Tibial nerve (tissue), 4 donors: Measurements from ENCODE around the gene KRTAP10-8. TPM values are rescaled to one million over a fixed set of nuclear protein-coding genes. Genes with fewer than 3 reads are reported as not detected.
"Not testable (repeated sequence)": the region's sequence is repeated elsewhere in the genome, so short reads cannot be mapped to it uniquely, and the experiment has no call there.

Experiments
- DNase-seq, 2 donors: peaks; one replicate each; pipeline ENCODE4 v3.0.0-alpha.2; 2019; ENCODE audit warnings: low spot score in 2 of 2
- H3K27ac ChIP-seq, 4 donors: fragments of 200-600 bp; sonication (generic) in 3 of 4; one replicate each; pipeline ENCODE4 v1.5.1; 2017 to 2019; ENCODE audit warnings: mild to moderate bottlenecking in 1 of 4
- H3K27me3 ChIP-seq, 2 donors: fragments of 200-600 bp; sonication (generic) in 1 of 2; one replicate each; pipeline versions ENCODE4 v1.5.1 to v1.6.0; 2017 to 2019
- H3K36me3 ChIP-seq, 3 donors: fragments of 200-600 bp; sonication (generic); one replicate each; pipeline ENCODE4 v1.5.1; 2018 to 2019
- H3K4me1 ChIP-seq, 4 donors: fragments of 200-600 bp; sonication (generic) in 3 of 4; one replicate each; pipeline ENCODE4 v1.5.1; 2017 to 2019
- H3K4me3 ChIP-seq, 4 donors: fragments of 200-600 bp; sonication (generic) in 3 of 4; one replicate each; pipeline ENCODE4 v1.5.1; 2017 to 2019; ENCODE audit warnings: mild to moderate bottlenecking in 1 of 4, moderate library complexity in 1 of 4
- H3K9me3 ChIP-seq, 4 donors: fragments of 200-600 bp; sonication (generic) in 3 of 4; one replicate each; pipeline ENCODE4 v1.5.1; 2017 to 2019
- EP300 ChIP-seq, 2 donors: sonication (generic); formaldehyde crosslinking; IDR thresholded peaks; one replicate each; pipeline ENCODE4 v1.6.1; 2017; ENCODE audit warnings: antibody characterized with exemption in 2 of 2, mild to moderate bottlenecking in 1 of 2
- POLR2A ChIP-seq, 2 donors: fragments of 450-650 bp; IDR thresholded peaks; one replicate each; pipeline ENCODE4 v1.6.1; 2017; ENCODE audit warnings: antibody characterized with exemption in 2 of 2, mild to moderate bottlenecking in 2 of 2, moderate library complexity in 2 of 2
- WGBS, 2 donors: methylation state at CpG; one replicate each; pipeline ENCODE4 v1.1.5; 2018; 5-methylcytosine and 5-hydroxymethylcytosine counted together
- total RNA-seq, 4 donors: library from RNA; depleted of rRNA; stranded (reverse); fragments of >200 nt; gene quantifications; one replicate each; pipeline ENCODE4 v1.1.0, GENCODE V29; 2016
- TF ChIP-seq, protein P1 (sequence below), 5 experiments: fragments of 200-600 bp in 3 of 5; fragments of 450-650 bp in 2 of 5; sonication (generic) in 3 of 5; IDR thresholded peaks; one replicate each; pipeline ENCODE4 v1.5.1; 2016 to 2019; ENCODE audit warnings: antibody characterized with exemption in 5 of 5, mild to moderate bottlenecking in 3 of 5, moderate library complexity in 2 of 5

The KRTAP10-8 gene
- total RNA-seq, 4 donors from 2014 or later: not detected

- DNase-seq: no peak
These were observed 32.6 kb upstream of the KRTAP10-8 start for GRCh38 chr21:44579056-44579832.

DNA sequence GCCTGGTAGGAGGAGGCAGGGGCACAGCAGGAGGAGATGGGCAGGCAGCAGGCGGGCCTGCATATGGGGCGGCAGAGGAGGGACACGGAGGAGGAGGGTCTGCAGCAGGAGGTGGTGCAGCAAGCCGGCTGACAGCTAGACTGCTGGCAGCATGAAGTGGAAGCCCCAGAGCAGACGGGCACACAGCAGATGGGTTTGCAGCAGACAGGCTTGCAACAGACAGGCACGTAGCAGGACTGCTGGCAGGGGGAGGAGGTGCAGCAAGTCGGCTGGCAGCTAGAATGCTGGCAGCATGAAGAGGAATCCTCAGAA lies 32.1 kb upstream of the KRTAP10-8 start:
- Histone ChIP-seq H3K27me3 (no peaks in the 10 kb centered on the region), H3K36me3 (no peaks in the 10 kb centered on the region), H3K4me1 (no peaks in the 10 kb centered on the region), H3K4me3 (no peak overlapping the region), H3K27ac (no peak overlapping the region), H3K9me3 (peaks cover 0 to 64% (median 3%) of the 10 kb centered on the region in 4 donors)
- TF ChIP-seq POLR2A (IDR thresholded peaks at IDR 0.05): no peak
- no peak for TF ChIP-seq EP300 (IDR thresholded peaks at IDR 0.05)
- TF ChIP-seq, protein P1, sequence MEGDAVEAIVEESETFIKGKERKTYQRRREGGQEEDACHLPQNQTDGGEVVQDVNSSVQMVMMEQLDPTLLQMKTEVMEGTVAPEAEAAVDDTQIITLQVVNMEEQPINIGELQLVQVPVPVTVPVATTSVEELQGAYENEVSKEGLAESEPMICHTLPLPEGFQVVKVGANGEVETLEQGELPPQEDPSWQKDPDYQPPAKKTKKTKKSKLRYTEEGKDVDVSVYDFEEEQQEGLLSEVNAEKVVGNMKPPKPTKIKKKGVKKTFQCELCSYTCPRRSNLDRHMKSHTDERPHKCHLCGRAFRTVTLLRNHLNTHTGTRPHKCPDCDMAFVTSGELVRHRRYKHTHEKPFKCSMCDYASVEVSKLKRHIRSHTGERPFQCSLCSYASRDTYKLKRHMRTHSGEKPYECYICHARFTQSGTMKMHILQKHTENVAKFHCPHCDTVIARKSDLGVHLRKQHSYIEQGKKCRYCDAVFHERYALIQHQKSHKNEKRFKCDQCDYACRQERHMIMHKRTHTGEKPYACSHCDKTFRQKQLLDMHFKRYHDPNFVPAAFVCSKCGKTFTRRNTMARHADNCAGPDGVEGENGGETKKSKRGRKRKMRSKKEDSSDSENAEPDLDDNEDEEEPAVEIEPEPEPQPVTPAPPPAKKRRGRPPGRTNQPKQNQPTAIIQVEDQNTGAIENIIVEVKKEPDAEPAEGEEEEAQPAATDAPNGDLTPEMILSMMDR (IDR thresholded peaks at IDR 0.05): no peak
- DNase-seq: no peak
- 69 to 75% methylated on average over 7 of the region's 7 CpGs for WGBS, 2 donors

More at GRCh38 chr21:44579056-44579832, 32.6 kb upstream of the KRTAP10-8 start:
- Histone ChIP-seq H3K27ac (no peak overlapping the region), H3K4me3 (no peak overlapping the region), H3K27me3 (no peaks in the 10 kb centered on the region), H3K4me1 (no peaks in the 10 kb centered on the region), H3K36me3 (no peaks in the 10 kb centered on the region), H3K9me3 (peaks cover 0 to 64% (median 3%) of the 10 kb centered on the region in 4 donors)
- WGBS, 2 donors: 67 to 80% methylated on average over 14 to 20 of the region's 22 CpGs
- TF ChIP-seq POLR2A (IDR thresholded peaks at IDR 0.05) (no peak), EP300 (IDR thresholded peaks at IDR 0.05) (no peak)
- TF ChIP-seq, protein P1 (IDR thresholded peaks at IDR 0.05): no peak

GRCh38 chr21:44580231-44580821 lies 31.6 kb upstream of the KRTAP10-8 start, which contains the start of gene KRTAP10-5:
Gene KRTAP10-5, minus strand, starts transcription at chr21:44580604. Its CDS starts 26 bp downstream, at chr21:44580578.
- H3K36me3 ChIP-seq, DNase-seq: not testable (repeated sequence)
- 47 to 57% methylated on average over 18 of the region's 19 CpGs for WGBS, 2 donors

GRCh38 chr21:44581158-44581557 lies 30.7 kb upstream of the KRTAP10-8 start:
- no peak for TF ChIP-seq POLR2A (IDR thresholded peaks at IDR 0.05)
- TF ChIP-seq, protein P1 (IDR thresholded peaks at IDR 0.05): no peak
- no peak for TF ChIP-seq EP300 (IDR thresholded peaks at IDR 0.05)
- peaks cover 0 to 64% (median 3%) of the 10 kb centered on the region in 4 donors for H3K9me3 ChIP-seq
- H3K27me3 ChIP-seq: peaks cover 0 to 11% of the 10 kb centered on the region in 2 donors
- no peak overlapping the region for H3K4me3 ChIP-seq
- no peak overlapping the region for H3K27ac ChIP-seq
- no peaks in the 10 kb centered on the region for H3K4me1 ChIP-seq
- WGBS, 2 donors: 88 to 90% methylated on average over 3 of the region's 3 CpGs
- H3K36me3 ChIP-seq: no peaks in the 10 kb centered on the region
- no peak for DNase-seq

More at GRCh38 chr21:44580231-44580821, 31.6 kb upstream of the KRTAP10-8 start, which contains the start of gene KRTAP10-5:
- H3K4me3 ChIP-seq, H3K27ac ChIP-seq, H3K27me3 ChIP-seq, H3K4me1 ChIP-seq: not testable (repeated sequence)
- peaks cover 0 to 64% (median 3%) of the 10 kb centered on the region in 4 donors for H3K9me3 ChIP-seq

- Histone ChIP-seq H3K27me3 (peaks cover 0 to 11% of the 10 kb centered on the region in 2 donors), H3K4me3 (no peak overlapping the region), H3K36me3 (no peaks in the 10 kb centered on the region), H3K4me1 (no peaks in the 10 kb centered on the region), H3K27ac (no peak overlapping the region), H3K9me3 (peaks cover 0 to 63% (median 3%) of the 10 kb centered on the region in 4 donors)
- TF ChIP-seq EP300 (IDR thresholded peaks at IDR 0.05) (no peak), POLR2A (IDR thresholded peaks at IDR 0.05) (no peak)
- TF ChIP-seq, protein P1 (IDR thresholded peaks at IDR 0.05): no peak
- 75 to 78% methylated on average over 15 of the region's 15 CpGs for WGBS, 2 donors
- DNase-seq: no peak
These were observed 29.8 kb upstream of the KRTAP10-8 start for GRCh38 chr21:44582055-44582454.
